Measurements from ENCODE around the gene TNS3.

GRCh38 chr7:47493976-47494911, 87.7 kb downstream of the TNS3 start:
- TF ChIP-seq POLR2AphosphoS5 (IDR thresholded peaks at IDR 0.05; ENCODE audit: borderline replicate concordance, low read depth, low read length) (no peak), EZH2 (IDR thresholded peaks at IDR 0.05) (no peak)
